A673 (cell line): Measurements from ENCODE around the gene LXN. TPM values are rescaled to one million over a fixed set of nuclear protein-coding genes. Genes with fewer than 3 reads are reported as not detected.

ENCODE experiments used
- BruUV-seq: library from RNA; stranded (reverse); fragments of 400-500 nt; replicated peaks from 2 replicates; lab custom pipeline; 2021; lab: Mats Ljungman, UMichigan
- CTCF ChIA-PET: fragments of 300-600 bp; sonication (Branson Sonifier 250); formaldehyde crosslinking; loops from one replicate; lab custom pipeline; 2022; ENCODE audit warnings: antibody characterized with exemption; lab: Charles Lee
- POLR2A ChIA-PET: fragments of 300-600 bp; sonication (Branson Sonifier 250); formaldehyde crosslinking; loops from one replicate; lab custom pipeline; 2022; ENCODE audit warnings: antibody characterized with exemption; ENCODE audit not compliant: low non-redundant PET; lab: Charles Lee
- DNase-seq: peaks from one replicate; pipeline ENCODE4 v3.0.0-alpha.2; 2015; ENCODE audit warnings: low spot score
- H3K27ac ChIP-seq: fragments of 200-600 bp; sonication (generic); 2 replicates; pipeline ENCODE4 v1.5.1; 2016; ENCODE audit warnings: mixed run types, low read depth, mild to moderate bottlenecking, mixed read lengths, antibody characterized with exemption, low read length; ENCODE audit not compliant: poor library complexity, severe bottlenecking
- H3K27me3 ChIP-seq: fragments of 200-600 bp; sonication (generic); replicated peaks from 2 replicates; pipeline ENCODE4 v1.6.1; 2017; ENCODE audit warnings: mixed run types, low read depth, mild to moderate bottlenecking, mixed read lengths, antibody characterized with exemption, low read length; ENCODE audit not compliant: insufficient read depth, poor library complexity
- H3K36me3 ChIP-seq: fragments of 200-600 bp; sonication (generic); 2 replicates; pipeline ENCODE4 v1.6.1; 2016; ENCODE audit warnings: mixed run types, mild to moderate bottlenecking, mixed read lengths, antibody characterized with exemption, low read length; ENCODE audit not compliant: insufficient read depth, poor library complexity, severe bottlenecking
- H3K4me1 ChIP-seq: fragments of 200-600 bp; sonication (generic); 2 replicates; pipeline ENCODE4 v1.6.1; 2017; ENCODE audit warnings: mixed run types, mild to moderate bottlenecking, mixed read lengths, antibody characterized with exemption, low read length; ENCODE audit not compliant: insufficient read depth, poor library complexity, severe bottlenecking
- H3K4me3 ChIP-seq: fragments of 200-600 bp; sonication (generic); 2 replicates; pipeline ENCODE4 v1.5.1; 2016; ENCODE audit warnings: low read depth, mixed run types, mild to moderate bottlenecking, mixed read lengths, low read length; ENCODE audit not compliant: poor library complexity, severe bottlenecking
- H3K9me3 ChIP-seq: fragments of 200-600 bp; sonication (generic); 2 replicates; pipeline ENCODE4 v1.6.1; 2016; ENCODE audit warnings: mixed run types, low read depth, mild to moderate bottlenecking, mixed read lengths, antibody characterized with exemption, low read length; ENCODE audit not compliant: poor library complexity, severe bottlenecking
- EZH2 ChIP-seq: fragments of 200-600 bp; sonication (generic); IDR thresholded peaks from 2 replicates; pipeline ENCODE4 v1.6.1; 2017; ENCODE audit warnings: borderline replicate concordance, low read depth, mild to moderate bottlenecking, mixed read lengths, antibody characterized with exemption, low read length; ENCODE audit not compliant: poor library complexity, severe bottlenecking
- intact Hi-C: fragments of 100-400 bp; cut with micrococcal nuclease; formaldehyde crosslinking; loops from one replicate; pipeline ENCODE4 v1.10.0; 2022; ENCODE audit not compliant: unreplicated experiment
- total RNA-seq: library from RNA; stranded (reverse); gene quantifications from 2 replicates; pipeline ENCODE4 v1.2.3, GENCODE V29; 2021
- TF ChIP-seq, protein P1 (sequence below): fragments of 300-800, 200-600 bp; sonication (generic); conservative IDR thresholded peaks from 2 replicates; pipeline ENCODE4 v1.5.1; 2017; ENCODE audit warnings: low read depth, mild to moderate bottlenecking, antibody characterized with exemption, low read length, moderate library complexity, mixed read lengths

LXN gene
- total RNA-seq, 1 experiment from 2014 or later: 4.5 TPM

- H3K36me3 ChIP-seq: peaks cover 6% of the 10 kb centered on the region
- no peaks in the 10 kb centered on the region for H3K4me1 ChIP-seq
- H3K9me3 ChIP-seq: no peaks in the 10 kb centered on the region
- BruUV-seq: no TSS peak
- TF ChIP-seq EZH2: no peak
- TF ChIP-seq, protein P1, sequence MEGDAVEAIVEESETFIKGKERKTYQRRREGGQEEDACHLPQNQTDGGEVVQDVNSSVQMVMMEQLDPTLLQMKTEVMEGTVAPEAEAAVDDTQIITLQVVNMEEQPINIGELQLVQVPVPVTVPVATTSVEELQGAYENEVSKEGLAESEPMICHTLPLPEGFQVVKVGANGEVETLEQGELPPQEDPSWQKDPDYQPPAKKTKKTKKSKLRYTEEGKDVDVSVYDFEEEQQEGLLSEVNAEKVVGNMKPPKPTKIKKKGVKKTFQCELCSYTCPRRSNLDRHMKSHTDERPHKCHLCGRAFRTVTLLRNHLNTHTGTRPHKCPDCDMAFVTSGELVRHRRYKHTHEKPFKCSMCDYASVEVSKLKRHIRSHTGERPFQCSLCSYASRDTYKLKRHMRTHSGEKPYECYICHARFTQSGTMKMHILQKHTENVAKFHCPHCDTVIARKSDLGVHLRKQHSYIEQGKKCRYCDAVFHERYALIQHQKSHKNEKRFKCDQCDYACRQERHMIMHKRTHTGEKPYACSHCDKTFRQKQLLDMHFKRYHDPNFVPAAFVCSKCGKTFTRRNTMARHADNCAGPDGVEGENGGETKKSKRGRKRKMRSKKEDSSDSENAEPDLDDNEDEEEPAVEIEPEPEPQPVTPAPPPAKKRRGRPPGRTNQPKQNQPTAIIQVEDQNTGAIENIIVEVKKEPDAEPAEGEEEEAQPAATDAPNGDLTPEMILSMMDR: no peak
- no peak overlapping the region for H3K4me3 ChIP-seq
- H3K27me3 ChIP-seq: no peaks in the 10 kb centered on the region
- CTCF ChIA-PET: no interaction called here
- POLR2A ChIA-PET: no interaction called here
- DNase-seq: no peak
- no peak overlapping the region for H3K27ac ChIP-seq
- intact Hi-C loops: no loop called here
Observed at GRCh38 chr3:158678687-158679086, 6.2 kb upstream of the LXN start.

GRCh38 chr3:158671821-158672214 is 630 bp downstream of the LXN start:
- Histone ChIP-seq H3K4me3 (peak overlapping the region; percentile 40), H3K36me3 (peaks cover 7% of the 10 kb centered on the region), H3K27ac (peak overlapping the region; percentile 9)

DNA sequence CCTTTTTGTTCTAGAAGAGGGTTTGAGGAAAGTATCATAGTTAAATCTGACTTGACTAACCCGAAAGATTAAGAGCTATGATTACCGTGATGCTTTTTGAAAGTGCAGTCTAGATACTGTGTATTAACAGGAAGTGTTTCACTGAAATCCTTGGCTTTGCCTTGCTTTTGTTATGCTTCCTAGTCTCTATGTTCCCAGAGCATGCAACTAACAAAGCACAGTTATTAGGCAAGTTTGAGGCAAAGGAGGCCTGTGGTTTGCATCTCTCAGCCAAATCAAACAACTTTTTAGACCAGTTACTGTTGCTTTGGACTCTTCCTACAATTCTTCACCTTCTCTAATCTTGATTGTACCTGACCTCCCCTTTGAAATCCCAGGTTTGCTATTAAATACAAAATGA is 3.9 kb downstream of the LXN start:
- H3K36me3 ChIP-seq: peaks cover 21% of the 10 kb centered on the region
- intact Hi-C loops: no loop called here
- DNase-seq: no peak
- ChIA-PET CTCF (no interaction called here), POLR2A (no interaction called here)
- no peak overlapping the region for H3K27ac ChIP-seq
- no TSS peak for BruUV-seq
- H3K9me3 ChIP-seq: no peaks in the 10 kb centered on the region
- no peaks in the 10 kb centered on the region for H3K4me1 ChIP-seq
- H3K27me3 ChIP-seq: no peaks in the 10 kb centered on the region
- TF ChIP-seq, protein P1: no peak
- TF ChIP-seq EZH2: no peak
- no peak overlapping the region for H3K4me3 ChIP-seq

More at GRCh38 chr3:158671821-158672214, 630 bp downstream of the LXN start:
- no peak for DNase-seq
- Histone ChIP-seq H3K9me3 (no peaks in the 10 kb centered on the region), H3K27me3 (no peaks in the 10 kb centered on the region), H3K4me1 (no peaks in the 10 kb centered on the region)
- intact Hi-C loops: no loop called here
- ChIA-PET POLR2A (no interaction called here), CTCF (no interaction called here)
- no TSS peak for BruUV-seq
- no peak for TF ChIP-seq EZH2
- TF ChIP-seq, protein P1: no peak
